ENCODE data around the gene PJA2. TPM values are rescaled to one million over a fixed set of nuclear protein-coding genes. Genes with fewer than 3 reads are reported as not detected.

PJA2 gene
- total and polyA plus RNA-seq, 5 experiments from 2014 or later = 46.0 to 91.0 (median 54.4) TPM

- POLR2A ChIA-PET = no interaction called here
- Mint-ChIP-seq H3K27me3 (peaks cover 0 to 4% (median 0%) of the 10 kb centered on the region in 5 donors), H3K4me1 (no peaks in the 10 kb centered on the region), H3K36me3 (peaks cover 0 to 9% (median 4%) of the 10 kb centered on the region in 3 donors), H3K27ac (no peak overlapping the region), H3K4me3 (no peak overlapping the region), H3K9me3 (no peaks in the 10 kb centered on the region)
- ATAC-seq = no peak
- no peak for DNase-seq
Measured at GRCh38 chr5:109313127-109313526, 96.6 kb downstream of the PJA2 start.

- H3K36me3 Mint-ChIP-seq = peaks cover 0 to 9% (median 4%) of the 10 kb centered on the region in 3 donors
- H3K27ac Mint-ChIP-seq = no peak overlapping the region
- no peak overlapping the region for H3K4me3 Mint-ChIP-seq
- no peaks in the 10 kb centered on the region for H3K9me3 Mint-ChIP-seq
- no peaks in the 10 kb centered on the region for H3K4me1 Mint-ChIP-seq
- ATAC-seq (no peak), DNase-seq (no peak)
- POLR2A ChIA-PET = no interaction called here
- H3K27me3 Mint-ChIP-seq = peaks cover 0 to 4% (median 0%) of the 10 kb centered on the region in 5 donors
Measured at GRCh38 chr5:109312695-109313094, 97.1 kb downstream of the PJA2 start.

DNA sequence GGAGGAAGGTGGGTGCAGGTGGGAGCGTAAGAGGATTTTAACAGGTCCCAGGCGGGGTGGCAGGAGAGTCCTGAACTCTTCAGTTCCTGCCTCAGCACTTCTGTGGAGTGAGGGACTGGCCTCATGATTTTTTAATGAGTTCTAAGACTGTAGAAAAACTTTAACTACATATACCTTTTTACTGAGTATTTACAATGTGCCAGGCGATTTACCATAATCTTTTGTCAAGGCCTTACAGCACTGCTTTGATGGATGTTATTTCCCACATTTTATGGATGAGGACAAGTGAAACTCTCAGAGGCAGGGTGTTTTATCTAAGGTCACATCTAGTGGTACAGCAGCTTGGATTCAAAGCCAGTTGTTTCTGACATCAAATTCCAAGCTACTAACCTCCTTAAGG lies 99.5 kb downstream of the PJA2 start:
- Mint-ChIP-seq H3K9me3 (no peaks in the 10 kb centered on the region), H3K4me3 (no peak overlapping the region), H3K27me3 (peaks cover 0 to 5% (median 0%) of the 10 kb centered on the region in 5 donors), H3K27ac (peak overlapping the region in 1 of 10 donors; percentile 14), H3K36me3 (peaks cover 0 to 7% (median 2%) of the 10 kb centered on the region in 3 donors), H3K4me1 (no peaks in the 10 kb centered on the region)
- POLR2A ChIA-PET = no interaction called here
- no peak for DNase-seq
- ATAC-seq = no peak

DNA sequence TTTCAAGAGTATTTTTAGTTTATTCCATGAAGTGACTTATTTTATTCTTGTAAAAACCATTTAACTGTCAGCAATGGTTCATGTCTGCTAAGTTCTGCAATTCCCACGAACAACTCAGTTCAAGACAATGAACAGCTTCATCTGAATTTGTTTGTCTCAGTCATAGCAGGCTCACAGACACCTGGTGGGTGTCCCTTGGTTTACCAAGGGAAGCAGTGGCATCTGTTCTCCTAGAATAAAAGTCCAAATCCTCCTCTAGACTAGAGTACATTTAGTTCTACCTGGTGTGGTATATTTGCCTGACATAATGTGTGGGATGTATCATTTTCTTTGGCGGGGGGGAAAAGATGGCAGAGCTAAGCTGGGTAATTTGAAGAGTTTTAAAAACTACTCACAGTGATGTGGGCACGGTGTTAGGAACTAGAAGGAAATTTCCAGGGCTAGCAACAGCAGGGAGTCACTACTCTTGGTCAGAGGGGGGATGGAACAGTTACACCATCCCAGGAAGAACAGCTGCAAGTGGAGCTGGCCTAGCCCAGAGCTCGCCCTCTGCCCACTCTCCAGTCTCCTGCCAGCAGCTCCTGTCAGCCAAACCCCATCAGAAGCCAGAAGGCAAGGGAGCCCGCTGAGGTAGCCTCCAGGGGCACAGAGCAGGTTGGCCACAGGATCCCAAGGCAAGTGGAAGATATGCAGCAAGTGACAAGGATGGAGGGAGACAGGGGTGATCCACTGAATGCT lies 100.3 kb downstream of the PJA2 start:
- Mint-ChIP-seq H3K36me3 (peaks cover 0 to 7% (median 2%) of the 10 kb centered on the region in 3 donors), H3K4me3 (no peak overlapping the region), H3K27me3 (peaks cover 0 to 5% (median 0%) of the 10 kb centered on the region in 5 donors), H3K4me1 (no peaks in the 10 kb centered on the region), H3K9me3 (no peaks in the 10 kb centered on the region), H3K27ac (peak overlapping the region in 1 of 10 donors; percentile 16)
- POLR2A ChIA-PET = no interaction called here
- no peak for DNase-seq
- no peak for ATAC-seq

DNA sequence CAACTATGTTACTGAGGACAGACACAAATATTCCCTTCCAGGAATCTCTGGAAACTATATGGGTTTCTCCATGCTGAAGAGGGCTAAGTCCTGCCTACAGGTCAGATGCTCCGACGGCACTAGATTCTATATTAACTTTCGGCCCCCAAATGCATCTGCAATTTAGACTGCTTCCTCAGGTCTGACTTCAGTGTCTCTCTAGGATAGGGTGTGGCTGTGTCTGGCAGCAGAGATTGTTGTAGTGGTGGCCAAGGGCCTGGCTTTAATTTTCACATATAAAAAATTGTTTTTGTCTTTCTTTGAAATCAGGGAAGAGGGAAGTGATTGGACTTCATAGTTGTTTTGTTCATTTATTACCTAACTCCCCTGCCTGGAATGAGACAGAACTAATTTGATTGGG lies 101.8 kb downstream of the PJA2 start:
- Mint-ChIP-seq H3K27ac (no peak overlapping the region), H3K36me3 (peaks cover 0 to 7% (median 2%) of the 10 kb centered on the region in 3 donors), H3K27me3 (peaks cover 0 to 5% (median 0%) of the 10 kb centered on the region in 5 donors), H3K9me3 (no peaks in the 10 kb centered on the region), H3K4me3 (no peak overlapping the region), H3K4me1 (no peaks in the 10 kb centered on the region)
- POLR2A ChIA-PET = no interaction called here
- ATAC-seq (no peak), DNase-seq (no peak)

- ATAC-seq (no peak), DNase-seq (no peak)
- Mint-ChIP-seq H3K4me1 (no peaks in the 10 kb centered on the region), H3K36me3 (peaks cover 0 to 7% (median 2%) of the 10 kb centered on the region in 3 donors), H3K9me3 (no peaks in the 10 kb centered on the region), H3K4me3 (no peak overlapping the region), H3K27ac (no peak overlapping the region), H3K27me3 (peaks cover 0 to 5% (median 0%) of the 10 kb centered on the region in 5 donors)
- POLR2A ChIA-PET = no interaction called here
Measured at GRCh38 chr5:109307456-109307855, 102.3 kb downstream of the PJA2 start.

- Mint-ChIP-seq H3K4me3 (no peak overlapping the region), H3K4me1 (no peaks in the 10 kb centered on the region), H3K27me3 (peaks cover 0 to 5% (median 0%) of the 10 kb centered on the region in 5 donors), H3K36me3 (no peaks in the 10 kb centered on the region), H3K9me3 (no peaks in the 10 kb centered on the region), H3K27ac (no peak overlapping the region)
- POLR2A ChIA-PET = no interaction called here
- DNase-seq (no peak), ATAC-seq (no peak)
Measured at GRCh38 chr5:109305352-109305751, 104.4 kb downstream of the PJA2 start.

DNA sequence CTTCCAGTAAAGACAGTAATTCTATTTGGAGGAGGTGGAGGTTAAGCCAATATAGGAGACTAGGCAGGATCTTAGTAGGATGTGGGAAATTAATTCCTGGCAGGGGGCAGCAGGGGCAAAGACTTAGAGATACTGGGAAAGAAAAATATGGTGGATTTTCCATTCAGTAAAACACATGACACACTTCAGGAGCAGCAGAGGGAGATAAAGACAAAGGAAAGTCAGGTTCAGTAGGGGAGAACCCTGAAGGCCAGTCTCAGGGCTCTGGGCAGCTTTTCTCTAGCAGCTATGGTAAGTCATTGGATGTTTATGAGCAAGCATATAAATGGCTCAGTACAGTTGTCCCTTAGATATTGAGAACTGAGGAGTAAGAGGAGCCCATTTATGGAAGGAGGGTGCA lies 105.5 kb downstream of the PJA2 start:
- DNase-seq (no peak), ATAC-seq (no peak)
- Mint-ChIP-seq H3K4me3 (no peak overlapping the region), H3K36me3 (no peaks in the 10 kb centered on the region), H3K4me1 (no peaks in the 10 kb centered on the region), H3K9me3 (no peaks in the 10 kb centered on the region), H3K27ac (no peak overlapping the region), H3K27me3 (peaks cover 0 to 4% (median 0%) of the 10 kb centered on the region in 5 donors)
- POLR2A ChIA-PET = no interaction called here

DNA sequence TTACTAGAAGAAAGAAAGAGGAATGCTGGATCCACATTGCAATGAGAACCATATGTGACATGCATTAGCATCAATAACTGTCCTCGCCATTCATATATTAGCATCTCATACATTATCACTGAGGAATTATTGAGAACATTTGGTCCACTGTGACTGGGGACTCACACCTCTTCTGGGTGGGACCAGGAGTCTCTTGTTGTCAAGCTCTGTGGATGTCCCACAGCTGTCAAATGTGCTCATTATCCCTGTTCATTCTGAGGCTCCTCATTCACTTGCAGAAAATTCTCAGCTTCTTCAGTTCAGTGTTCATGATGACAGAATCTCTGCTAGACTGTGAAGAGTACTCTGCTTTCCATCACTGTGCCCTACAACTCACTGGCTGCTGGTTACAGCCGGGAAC lies 109.4 kb downstream of the PJA2 start:
- no peak for DNase-seq
- Mint-ChIP-seq H3K27me3 (no peaks in the 10 kb centered on the region), H3K9me3 (no peaks in the 10 kb centered on the region), H3K4me3 (no peak overlapping the region), H3K27ac (no peak overlapping the region), H3K36me3 (peaks cover under 1 to 4% (median 2%) of the 10 kb centered on the region in 3 donors), H3K4me1 (no peaks in the 10 kb centered on the region)
- POLR2A ChIA-PET = no interaction called here
- ATAC-seq = no peak

DNA sequence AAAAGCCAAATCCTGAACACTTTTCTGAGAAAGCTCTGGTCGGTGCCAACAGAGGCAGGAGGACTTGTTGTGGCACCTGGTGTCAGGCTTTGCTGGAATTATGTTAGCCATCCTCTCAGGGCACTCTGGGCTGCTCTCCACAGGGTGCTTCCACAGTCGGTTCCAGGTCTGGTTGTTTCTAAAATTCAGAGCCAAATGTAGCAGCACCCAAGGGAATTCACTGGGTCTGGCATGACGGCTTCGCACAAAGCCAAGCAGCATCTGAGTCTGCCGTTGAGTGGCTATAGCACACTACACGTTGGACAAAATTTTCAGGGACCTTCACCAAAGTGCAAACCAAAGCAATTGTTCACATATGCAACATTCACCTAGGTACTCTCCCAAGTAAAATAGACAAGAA lies 110.2 kb downstream of the PJA2 start:
- POLR2A ChIA-PET = no interaction called here
- Mint-ChIP-seq H3K27me3 (no peaks in the 10 kb centered on the region), H3K9me3 (peaks cover 0 to 7% (median 3%) of the 10 kb centered on the region in 9 donors), H3K4me3 (no peak overlapping the region), H3K4me1 (no peaks in the 10 kb centered on the region), H3K36me3 (peaks cover 5 to 11% (median 8%) of the 10 kb centered on the region in 3 donors), H3K27ac (no peak overlapping the region)
- ATAC-seq = no peak
- no peak for DNase-seq

DNA sequence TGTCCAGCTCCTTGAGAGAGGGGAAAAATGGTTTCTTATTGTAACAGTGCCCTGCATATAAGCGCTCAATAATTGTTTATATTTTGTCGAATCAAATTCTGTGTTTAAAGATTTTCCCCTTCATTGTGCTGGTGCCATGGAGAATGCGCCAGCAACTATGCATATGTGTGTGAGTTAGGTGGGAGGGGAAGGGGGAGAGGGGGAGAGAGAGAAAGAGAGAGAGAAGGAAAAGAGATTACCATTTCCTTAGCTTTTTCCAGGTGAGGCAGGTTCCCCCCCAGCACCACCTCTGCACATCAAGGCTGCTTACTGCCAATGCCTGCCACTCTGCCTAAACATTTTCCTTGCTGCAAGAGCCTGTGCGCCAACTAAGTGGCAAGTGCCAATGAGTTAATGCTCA lies 111.0 kb downstream of the PJA2 start:
- POLR2A ChIA-PET = no interaction called here
- no peak overlapping the region for H3K4me3 Mint-ChIP-seq
- H3K27ac Mint-ChIP-seq = no peak overlapping the region
- H3K36me3 Mint-ChIP-seq = peaks cover 8 to 19% (median 16%) of the 10 kb centered on the region in 3 donors
- peaks cover 0 to 9% (median 5%) of the 10 kb centered on the region in 9 donors for H3K9me3 Mint-ChIP-seq
- H3K27me3 Mint-ChIP-seq = no peaks in the 10 kb centered on the region
- ATAC-seq (no peak), DNase-seq (no peak)
- H3K4me1 Mint-ChIP-seq = no peaks in the 10 kb centered on the region

DNA sequence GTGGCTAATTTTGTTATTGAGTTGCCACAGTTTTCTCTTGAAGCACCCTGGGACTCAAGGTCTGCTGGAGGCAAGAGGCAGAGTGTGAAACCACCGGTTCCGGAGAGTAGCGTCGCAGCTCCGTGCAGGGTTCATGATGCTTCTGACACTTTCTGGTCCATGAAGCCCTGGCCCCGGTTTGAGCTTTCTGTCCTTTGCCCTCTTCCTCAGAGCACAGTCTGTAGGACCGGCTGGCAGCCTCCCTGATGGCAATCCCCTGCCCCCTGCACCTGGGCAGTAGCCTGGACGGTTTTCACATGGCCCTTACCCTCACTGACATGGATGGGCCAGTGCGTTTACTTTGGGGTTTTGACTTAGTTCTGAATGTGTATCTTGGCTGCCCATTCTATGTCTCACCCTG lies 111.9 kb downstream of the PJA2 start:
- DNase-seq = no peak
- Mint-ChIP-seq H3K9me3 (peaks cover 0 to 17% (median 10%) of the 10 kb centered on the region in 9 donors), H3K4me3 (no peak overlapping the region), H3K4me1 (no peaks in the 10 kb centered on the region), H3K36me3 (peaks cover 13 to 28% (median 25%) of the 10 kb centered on the region in 3 donors), H3K27ac (no peak overlapping the region), H3K27me3 (no peaks in the 10 kb centered on the region)
- ATAC-seq = no peak
- POLR2A ChIA-PET = no interaction called here

DNA sequence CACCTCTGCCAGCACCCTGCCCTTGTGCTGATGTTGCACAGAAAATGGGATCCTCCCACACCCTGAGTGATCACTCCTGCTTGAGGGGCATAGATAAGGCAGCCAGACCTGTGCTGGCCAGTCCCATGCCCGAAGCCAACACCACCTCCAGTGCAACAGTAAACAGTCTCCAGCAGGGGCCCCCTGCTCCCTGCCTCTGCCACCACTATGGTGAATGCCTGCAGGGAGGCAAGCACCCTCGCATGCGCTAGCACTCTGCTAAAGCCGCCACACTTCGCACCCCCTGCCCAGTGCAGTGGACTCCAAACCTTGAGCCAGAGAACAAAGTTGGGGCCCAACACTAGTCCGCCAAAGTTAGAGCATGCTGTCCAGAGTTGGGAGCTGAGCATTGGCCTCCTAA lies 118.7 kb downstream of the PJA2 start:
- H3K36me3 Mint-ChIP-seq = peaks cover 25 to 81% (median 49%) of the 10 kb centered on the region in 3 donors
- H3K4me1 Mint-ChIP-seq = no peaks in the 10 kb centered on the region
- ATAC-seq (no peak), DNase-seq (no peak)
- H3K9me3 Mint-ChIP-seq = peaks cover 7 to 73% (median 36%) of the 10 kb centered on the region in 9 donors
- H3K27me3 Mint-ChIP-seq = no peaks in the 10 kb centered on the region
- POLR2A ChIA-PET = no interaction called here
- H3K4me3 Mint-ChIP-seq = no peak overlapping the region
- H3K27ac Mint-ChIP-seq = no peak overlapping the region

DNA sequence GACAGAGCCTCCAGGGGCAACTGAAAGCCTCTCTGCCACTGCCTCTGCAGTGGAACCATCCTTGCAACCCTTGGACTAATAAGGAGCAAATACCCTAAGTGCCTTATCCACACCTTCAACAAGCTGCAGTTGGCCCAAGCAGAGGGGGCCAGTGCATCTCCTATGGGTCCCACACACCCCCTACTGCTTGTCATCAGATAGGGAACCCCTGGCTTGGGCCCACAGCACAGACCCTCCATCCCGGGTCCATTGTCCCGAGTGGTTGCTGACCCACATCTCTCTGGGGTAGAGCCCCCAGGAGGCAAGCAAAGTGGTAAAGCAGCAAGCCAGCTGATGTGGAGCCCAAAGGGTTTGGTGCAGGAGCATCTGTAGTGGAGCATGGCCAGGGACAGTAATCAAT lies 119.5 kb downstream of the PJA2 start:
- Mint-ChIP-seq H3K9me3 (peaks cover 8 to 82% (median 45%) of the 10 kb centered on the region in 9 donors), H3K4me3 (no peak overlapping the region), H3K27me3 (no peaks in the 10 kb centered on the region), H3K27ac (no peak overlapping the region), H3K4me1 (no peaks in the 10 kb centered on the region), H3K36me3 (peaks cover 23 to 88% (median 56%) of the 10 kb centered on the region in 3 donors)
- POLR2A ChIA-PET = no interaction called here
- no peak for DNase-seq
- no peak for ATAC-seq

Measured in naive thymus-derived CD8-positive, alpha-beta T cell (primary cell).